GM21717 (cell line): ENCODE results near the gene KRTAP4-8.
"Not testable (repeated sequence)": the region's sequence is repeated elsewhere in the genome, so short reads cannot be mapped to it uniquely, and the experiment has no call there.

Experiments used
- ATAC-seq: cut with Tn5 transposase; IDR thresholded peaks from one replicate; pipeline ENCODE4 v1.9.1; 2021; ENCODE audit warnings: mild to moderate bottlenecking, moderate library complexity; ENCODE audit not compliant: unreplicated experiment

KRTAP4-8 gene

GRCh38 chr17:41065829-41066624, 31.9 kb downstream of the KRTAP4-8 start, which contains the start of gene KRTAP2-4:
KRTAP2-4 (minus strand) TSS chr17:41065879; CDS start chr17:41065845, 34 bp downstream.
- ATAC-seq, result no peak

GRCh38 chr17:41065016-41065689, 32.8 kb downstream of the KRTAP4-8 start:
- ATAC-seq, result not testable (repeated sequence)

- no peak for ATAC-seq
Measured at GRCh38 chr17:41064301-41064700, 33.6 kb downstream of the KRTAP4-8 start.

GRCh38 chr17:41063449-41063848, 34.5 kb downstream of the KRTAP4-8 start:
- ATAC-seq, result no peak

GRCh38 chr17:41061964-41062363, 36.0 kb downstream of the KRTAP4-8 start:
- no peak for ATAC-seq

GRCh38 chr17:41060052-41060604, 37.8 kb downstream of the KRTAP4-8 start, which contains the start of gene KRTAP2-3:
KRTAP2-3 (minus strand) TSS chr17:41060114; CDS start chr17:41060050, 64 bp downstream.
- ATAC-seq, result no peak

GRCh38 chr17:41059276-41060051, 38.5 kb downstream of the KRTAP4-8 start:
- not testable (repeated sequence) for ATAC-seq

- no peak for ATAC-seq
Measured at GRCh38 chr17:41058741-41059140, 39.2 kb downstream of the KRTAP4-8 start.

GRCh38 chr17:41057547-41057946, 40.4 kb downstream of the KRTAP4-8 start:
- ATAC-seq, result no peak

- ATAC-seq, result not testable (repeated sequence)
Measured at GRCh38 chr17:41055130-41055529, 42.8 kb downstream of the KRTAP4-8 start, which contains the start of gene KRTAP2-2. KRTAP2-2 (minus strand) TSS chr17:41055230; CDS start chr17:41055211, 19 bp downstream.

- not testable (repeated sequence) for ATAC-seq
Measured at GRCh38 chr17:41054556-41054955, 43.4 kb downstream of the KRTAP4-8 start.

- ATAC-seq, result no peak
Measured at GRCh38 chr17:41054025-41054424, 43.9 kb downstream of the KRTAP4-8 start.

GRCh38 chr17:41052566-41052965, 45.4 kb downstream of the KRTAP4-8 start:
- ATAC-seq, result no peak

GRCh38 chr17:41049110-41049509, 48.8 kb downstream of the KRTAP4-8 start:
- no peak for ATAC-seq

- no peak for ATAC-seq
Measured at GRCh38 chr17:41048441-41048840, 49.5 kb downstream of the KRTAP4-8 start.
